Measurements from ENCODE around the gene ABCC8.

The ABCC8 gene

DNA sequence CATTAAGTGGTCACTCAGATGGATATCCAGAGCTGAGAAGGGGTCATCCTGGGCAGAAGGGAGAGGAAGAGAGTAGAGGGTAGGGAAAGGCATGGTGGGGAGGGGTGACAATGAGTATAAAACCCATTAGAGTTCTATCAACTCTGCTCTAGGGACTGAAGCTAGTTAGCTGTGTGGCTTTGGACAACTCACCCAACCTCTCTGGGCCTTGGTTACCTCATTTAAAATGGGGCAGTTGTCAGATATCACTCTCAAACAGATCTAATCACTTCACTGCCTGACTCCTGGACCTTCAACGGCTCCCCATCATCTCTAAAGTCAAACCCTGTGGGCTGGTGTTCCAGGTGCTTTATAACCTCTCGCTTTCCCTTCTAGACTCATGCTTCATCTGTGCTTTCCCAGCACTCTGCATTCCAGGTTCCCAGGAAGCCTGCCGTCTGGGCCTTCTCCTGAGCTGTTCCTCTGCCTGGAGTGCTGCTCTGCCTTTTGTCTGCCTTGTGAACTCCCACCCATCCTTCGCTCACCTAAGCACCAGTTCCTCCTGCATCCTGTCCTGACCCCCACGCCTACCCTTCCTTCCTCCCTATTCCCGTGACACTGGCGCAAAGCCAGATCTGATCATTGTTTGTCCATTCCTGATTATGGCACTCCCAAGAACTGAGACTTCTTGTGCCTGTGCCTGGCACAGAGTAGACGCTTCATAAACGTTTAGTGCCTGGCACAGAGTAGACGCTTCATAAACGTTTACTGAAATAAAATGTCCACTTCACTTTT is 65.9 kb downstream of the ABCC8 start:
- no peak overlapping the region for H3K9ac ChIP-seq (ENCODE audit: low read depth, low read length)
- H3K4me1 ChIP-seq (ENCODE audit: insufficient read depth, low read length): no peaks in the 10 kb centered on the region
- H3K36me3 ChIP-seq (ENCODE audit: insufficient read depth, low read depth, low read length): no peaks in the 10 kb centered on the region
- H3K4me3 ChIP-seq (ENCODE audit: low read length): no peak overlapping the region
- no peak overlapping the region for H3K27ac ChIP-seq (ENCODE audit: low read length)
- H3K27me3 ChIP-seq (ENCODE audit: insufficient read depth, low read length): peaks cover 8% of the 10 kb centered on the region; the same call in 1 of the 2 replicates
- no peaks in the 10 kb centered on the region for H3K9me3 ChIP-seq (ENCODE audit: insufficient read depth, low read depth, low read length)

DNA sequence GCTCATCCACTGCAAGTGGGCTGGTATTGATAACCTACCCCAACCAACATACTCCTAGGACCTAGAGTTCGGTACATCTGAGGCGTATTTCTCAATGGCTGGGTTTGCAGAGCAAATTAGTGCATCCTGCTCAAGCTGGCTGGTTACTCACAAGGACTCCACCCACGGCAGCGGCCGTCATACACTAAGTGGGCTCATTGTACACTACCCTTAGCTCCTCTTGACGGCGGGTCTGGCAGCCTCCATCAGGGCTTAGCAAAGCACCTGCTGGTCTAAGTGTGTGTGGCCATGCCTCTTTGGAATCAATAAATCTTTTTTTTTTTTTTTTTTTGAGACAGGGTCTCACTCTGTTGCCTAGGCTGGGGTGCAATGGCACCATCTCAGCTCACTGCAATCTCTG is 68.0 kb downstream of the ABCC8 start:
- Histone ChIP-seq H3K4me1 (ENCODE audit: insufficient read depth, low read length) (no peaks in the 10 kb centered on the region), H3K36me3 (ENCODE audit: insufficient read depth, low read depth, low read length) (no peaks in the 10 kb centered on the region), H3K9me3 (ENCODE audit: insufficient read depth, low read depth, low read length) (no peaks in the 10 kb centered on the region), H3K27me3 (ENCODE audit: insufficient read depth, low read length) (peaks cover 5% of the 10 kb centered on the region; the same call in 1 of the 2 replicates), H3K4me3 (ENCODE audit: low read length) (no peak overlapping the region), H3K9ac (ENCODE audit: low read depth, low read length) (no peak overlapping the region), H3K27ac (ENCODE audit: low read length) (no peak overlapping the region)

DNA sequence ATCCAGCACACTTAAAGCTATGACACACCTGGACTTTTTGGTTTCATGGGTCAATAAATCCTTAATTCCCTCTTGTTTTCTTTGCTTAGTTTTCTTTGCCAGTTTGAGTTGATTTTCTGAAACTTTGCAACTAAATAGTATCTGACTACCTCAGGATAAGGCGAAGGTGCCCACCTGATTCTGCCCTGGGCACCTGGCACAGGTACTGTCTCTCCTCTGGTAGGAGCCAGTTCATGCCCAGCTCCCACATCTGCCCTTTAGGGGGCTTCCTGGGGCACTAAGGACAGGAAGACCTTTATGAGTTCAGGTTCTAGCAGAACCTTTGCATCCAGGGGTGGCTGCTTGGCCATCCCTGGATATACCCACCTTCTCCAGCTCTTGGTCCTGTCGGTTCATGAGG is 68.6 kb downstream of the ABCC8 start:
- no peaks in the 10 kb centered on the region for H3K9me3 ChIP-seq (ENCODE audit: insufficient read depth, low read depth, low read length)
- H3K27me3 ChIP-seq (ENCODE audit: insufficient read depth, low read length): no peaks in the 10 kb centered on the region
- H3K4me1 ChIP-seq (ENCODE audit: insufficient read depth, low read length): no peaks in the 10 kb centered on the region
- H3K27ac ChIP-seq (ENCODE audit: low read length): no peak overlapping the region
- H3K36me3 ChIP-seq (ENCODE audit: insufficient read depth, low read depth, low read length): no peaks in the 10 kb centered on the region
- H3K9ac ChIP-seq (ENCODE audit: low read depth, low read length): no peak overlapping the region
- H3K4me3 ChIP-seq (ENCODE audit: low read length): no peak overlapping the region

DNA sequence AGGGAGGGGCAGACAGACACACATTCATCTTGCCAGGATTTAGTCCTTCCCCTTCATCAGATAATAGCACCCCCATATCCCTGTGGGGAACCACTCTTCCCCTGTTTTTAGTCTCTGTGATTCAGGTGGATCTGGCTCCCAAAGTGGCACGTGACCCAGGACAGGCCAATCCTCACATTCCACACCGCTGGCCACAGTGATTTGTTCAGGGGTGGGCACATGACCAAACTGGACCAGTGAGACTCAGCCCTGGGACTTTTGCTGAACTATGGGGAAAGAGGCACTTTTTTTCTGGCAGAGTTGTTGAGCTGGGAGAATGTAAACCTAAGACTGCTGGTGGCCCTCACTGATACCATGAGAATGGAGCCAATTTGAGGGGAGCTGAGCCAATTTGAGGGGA is 69.1 kb downstream of the ABCC8 start:
- Histone ChIP-seq H3K27me3 (ENCODE audit: insufficient read depth, low read length) (no peaks in the 10 kb centered on the region), H3K4me3 (ENCODE audit: low read length) (no peak overlapping the region), H3K36me3 (ENCODE audit: insufficient read depth, low read depth, low read length) (no peaks in the 10 kb centered on the region), H3K9ac (ENCODE audit: low read depth, low read length) (no peak overlapping the region), H3K4me1 (ENCODE audit: insufficient read depth, low read length) (no peaks in the 10 kb centered on the region), H3K27ac (ENCODE audit: low read length) (no peak overlapping the region), H3K9me3 (ENCODE audit: insufficient read depth, low read depth, low read length) (no peaks in the 10 kb centered on the region)

DNA sequence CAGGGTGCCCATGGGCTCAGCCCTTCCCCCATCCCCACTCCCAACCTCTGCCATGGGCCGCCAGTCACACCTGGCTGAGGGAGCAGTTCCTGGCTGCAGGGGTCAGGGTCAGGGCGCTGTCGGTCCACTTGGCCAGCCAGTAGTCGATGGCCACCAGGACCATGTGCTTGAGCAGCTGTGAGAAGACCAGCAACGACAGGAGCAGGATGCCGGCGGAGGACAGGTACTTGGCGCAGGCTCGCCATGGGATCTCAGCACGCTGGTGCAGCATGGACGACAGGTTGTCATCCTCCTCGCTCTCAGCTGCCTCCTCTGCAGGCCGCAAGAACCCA is 69.9 kb downstream of the ABCC8 start:
- no peak overlapping the region for H3K27ac ChIP-seq (ENCODE audit: low read length)

DNA sequence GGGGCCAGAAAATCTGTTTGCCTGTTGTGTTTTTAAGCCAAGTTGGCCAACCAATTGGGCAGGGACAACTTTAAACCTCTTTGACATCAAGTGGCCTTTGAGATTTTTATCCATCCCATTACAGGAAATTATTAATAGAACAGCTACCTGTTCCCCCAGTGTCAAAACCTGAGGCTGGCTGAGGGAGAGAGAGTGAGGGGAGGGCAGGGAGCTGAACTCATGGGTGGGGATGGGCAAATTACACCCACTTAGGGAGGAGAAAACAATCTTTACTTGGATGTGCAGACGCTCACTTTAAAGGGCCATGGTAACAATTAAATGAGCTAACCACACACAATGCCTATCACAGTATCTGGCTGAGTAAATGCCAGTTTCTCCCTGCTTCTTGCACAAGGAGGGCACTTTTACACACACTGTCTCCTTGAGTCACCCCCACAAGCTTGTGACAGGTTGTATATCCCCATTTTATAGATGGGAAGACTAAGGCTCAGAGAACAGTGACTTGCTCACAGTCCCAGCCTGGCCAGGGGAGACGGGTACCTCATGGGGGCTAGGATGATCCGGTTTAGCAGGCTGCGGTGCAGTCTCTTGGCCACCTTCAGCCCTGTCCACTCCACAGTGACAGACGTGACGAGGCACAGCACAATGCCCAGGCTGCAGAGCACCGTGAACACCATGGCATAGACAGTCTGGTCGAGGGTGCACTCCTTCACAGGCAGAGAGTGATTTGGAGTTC is 70.4 kb downstream of the ABCC8 start:
- Histone ChIP-seq H3K4me3 (ENCODE audit: low read length) (no peak overlapping the region), H3K9ac (ENCODE audit: low read depth, low read length) (no peak overlapping the region), H3K27ac (ENCODE audit: low read length) (no peak overlapping the region), H3K9me3 (ENCODE audit: insufficient read depth, low read depth, low read length) (no peaks in the 10 kb centered on the region), H3K27me3 (ENCODE audit: insufficient read depth, low read length) (no peaks in the 10 kb centered on the region), H3K4me1 (ENCODE audit: insufficient read depth, low read length) (no peaks in the 10 kb centered on the region), H3K36me3 (ENCODE audit: insufficient read depth, low read depth, low read length) (no peaks in the 10 kb centered on the region)

More for the DNA sequence above, 69.9 kb downstream of the ABCC8 start:
- Histone ChIP-seq H3K9ac (ENCODE audit: low read depth, low read length) (no peak overlapping the region), H3K4me3 (ENCODE audit: low read length) (no peak overlapping the region), H3K4me1 (ENCODE audit: insufficient read depth, low read length) (no peaks in the 10 kb centered on the region), H3K27me3 (ENCODE audit: insufficient read depth, low read length) (no peaks in the 10 kb centered on the region), H3K9me3 (ENCODE audit: insufficient read depth, low read depth, low read length) (no peaks in the 10 kb centered on the region), H3K36me3 (ENCODE audit: insufficient read depth, low read depth, low read length) (no peaks in the 10 kb centered on the region)

DNA sequence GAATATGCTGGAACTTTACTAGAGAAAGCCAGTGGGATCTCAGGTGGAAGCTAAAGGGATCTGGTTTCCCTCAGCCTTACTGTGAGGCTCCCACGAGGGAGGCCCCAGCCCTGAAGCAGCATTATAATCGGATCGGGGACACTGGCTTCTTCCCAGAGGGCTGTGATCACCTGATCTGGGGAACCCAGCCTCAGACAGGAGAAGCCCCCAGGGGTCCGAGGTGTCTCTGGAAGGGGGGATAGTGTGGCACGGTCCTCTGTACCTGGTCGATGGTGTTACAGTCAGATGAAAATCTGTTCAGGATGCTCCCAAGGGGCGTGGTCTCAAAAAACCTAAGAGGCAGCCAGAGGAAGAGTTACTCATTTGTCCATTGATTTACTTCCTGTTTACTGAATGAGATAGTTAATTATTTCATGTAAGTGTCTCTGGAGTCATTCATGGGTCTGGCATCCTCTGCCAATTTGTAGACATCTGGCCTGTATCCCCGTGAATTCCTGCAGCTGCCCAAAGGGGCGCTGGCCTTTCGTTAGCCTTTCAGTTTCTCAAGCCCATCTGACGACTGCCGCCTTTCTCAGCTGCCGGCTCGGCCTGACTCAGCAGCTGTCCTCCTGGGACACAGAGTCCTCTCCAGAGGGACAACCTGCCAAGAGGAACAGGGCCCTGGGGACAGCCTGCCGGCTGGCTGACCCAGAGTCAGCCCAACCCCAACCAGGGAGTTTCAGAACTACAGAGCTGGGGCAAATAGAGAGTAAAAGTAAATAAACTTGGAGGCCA is 71.2 kb downstream of the ABCC8 start:
- H3K27me3 ChIP-seq (ENCODE audit: insufficient read depth, low read length): no peaks in the 10 kb centered on the region
- no peak overlapping the region for H3K9ac ChIP-seq (ENCODE audit: low read depth, low read length)
- H3K4me3 ChIP-seq (ENCODE audit: low read length): no peak overlapping the region
- no peaks in the 10 kb centered on the region for H3K4me1 ChIP-seq (ENCODE audit: insufficient read depth, low read length)
- H3K36me3 ChIP-seq (ENCODE audit: insufficient read depth, low read depth, low read length): no peaks in the 10 kb centered on the region
- H3K27ac ChIP-seq (ENCODE audit: low read length): no peak overlapping the region
- no peaks in the 10 kb centered on the region for H3K9me3 ChIP-seq (ENCODE audit: insufficient read depth, low read depth, low read length)

DNA sequence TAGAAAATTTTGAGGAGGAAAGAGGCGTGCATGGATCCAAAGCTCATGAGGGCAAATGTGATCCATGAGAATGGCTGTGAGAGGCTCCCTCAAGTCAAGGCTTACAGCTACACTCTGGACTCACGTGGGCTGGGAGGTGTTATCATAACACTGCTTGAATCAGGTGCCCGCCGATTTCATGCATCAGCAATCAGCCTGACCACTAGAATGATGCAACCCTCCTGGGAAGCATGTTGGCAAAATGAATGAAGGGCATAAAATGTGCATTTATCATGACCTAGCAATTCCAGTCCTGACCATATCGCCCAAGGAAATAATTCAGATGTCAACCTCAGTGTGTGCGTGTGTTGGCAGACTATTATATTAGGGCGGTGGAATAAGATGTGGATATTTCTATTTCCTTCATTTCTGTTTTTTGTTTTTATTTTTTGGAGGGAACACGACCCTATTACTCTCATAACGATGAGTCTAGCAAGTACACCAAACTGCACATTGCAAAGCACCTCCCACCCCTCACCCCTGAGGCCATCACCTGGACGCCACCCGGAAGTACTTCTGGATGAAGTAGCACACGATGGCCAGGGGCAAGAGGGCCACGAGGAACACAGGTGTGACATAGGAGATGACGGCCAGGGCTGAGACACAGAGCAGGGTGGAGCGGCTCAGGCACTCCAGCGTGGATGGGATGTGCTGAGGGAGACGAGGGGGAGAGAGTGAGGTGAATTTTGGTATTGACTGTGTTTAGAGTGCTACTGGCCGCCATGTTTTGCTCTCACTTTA is 72.5 kb downstream of the ABCC8 start:
- Histone ChIP-seq H3K27ac (ENCODE audit: low read length) (no peak overlapping the region), H3K36me3 (ENCODE audit: insufficient read depth, low read depth, low read length) (no peaks in the 10 kb centered on the region), H3K9me3 (ENCODE audit: insufficient read depth, low read depth, low read length) (no peaks in the 10 kb centered on the region), H3K4me3 (ENCODE audit: low read length) (no peak overlapping the region), H3K4me1 (ENCODE audit: insufficient read depth, low read length) (no peaks in the 10 kb centered on the region), H3K9ac (ENCODE audit: low read depth, low read length) (no peak overlapping the region), H3K27me3 (ENCODE audit: insufficient read depth, low read length) (no peaks in the 10 kb centered on the region)

DNA sequence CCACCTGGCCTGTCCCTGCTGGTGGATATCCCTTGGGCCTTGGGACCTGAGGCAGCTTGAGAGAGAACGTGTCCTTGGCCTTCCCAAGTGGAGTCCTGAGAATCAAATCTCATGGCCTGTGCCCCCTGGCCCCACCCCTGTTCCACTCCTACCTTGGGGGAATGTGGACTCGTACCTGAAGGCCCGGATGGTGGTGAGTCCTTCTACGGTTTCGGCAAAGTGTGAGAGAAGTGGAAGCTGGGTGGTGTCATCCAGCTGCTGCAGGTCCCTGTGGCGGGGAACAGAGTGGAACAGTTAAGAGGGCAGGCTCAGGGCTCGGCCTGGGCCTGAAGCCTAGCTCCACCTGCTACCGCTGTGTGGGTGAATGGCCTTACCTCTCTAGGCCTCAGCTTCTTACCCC is 74.2 kb downstream of the ABCC8 start:
- H3K27ac ChIP-seq (ENCODE audit: low read length): no peak overlapping the region
- no peaks in the 10 kb centered on the region for H3K9me3 ChIP-seq (ENCODE audit: insufficient read depth, low read depth, low read length)
- H3K9ac ChIP-seq (ENCODE audit: low read depth, low read length): no peak overlapping the region
- H3K27me3 ChIP-seq (ENCODE audit: insufficient read depth, low read length): no peaks in the 10 kb centered on the region
- no peak overlapping the region for H3K4me3 ChIP-seq (ENCODE audit: low read length)
- H3K36me3 ChIP-seq (ENCODE audit: insufficient read depth, low read depth, low read length): no peaks in the 10 kb centered on the region
- no peaks in the 10 kb centered on the region for H3K4me1 ChIP-seq (ENCODE audit: insufficient read depth, low read length)

DNA sequence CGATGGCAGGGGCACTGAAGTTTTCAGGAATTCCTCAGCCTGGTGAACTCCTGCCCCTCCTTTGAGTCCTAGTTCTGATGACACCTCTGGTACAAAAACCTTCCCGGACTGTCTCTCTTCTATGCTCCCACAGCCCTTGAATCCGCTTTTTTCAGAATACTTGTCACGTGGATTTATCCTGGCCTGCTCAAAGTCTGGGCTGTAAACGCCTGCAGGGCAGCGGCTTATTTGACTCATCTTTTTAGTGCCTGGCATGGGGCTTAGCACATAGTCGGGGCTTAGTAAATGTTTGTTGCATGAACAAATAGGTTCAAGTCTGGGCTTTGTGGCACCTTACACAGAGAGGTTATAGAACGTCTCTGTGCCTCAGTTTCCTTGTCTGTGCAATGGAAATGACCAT is 74.8 kb downstream of the ABCC8 start:
- H3K4me3 ChIP-seq (ENCODE audit: low read length): no peak overlapping the region
- H3K27ac ChIP-seq (ENCODE audit: low read length): no peak overlapping the region

DNA sequence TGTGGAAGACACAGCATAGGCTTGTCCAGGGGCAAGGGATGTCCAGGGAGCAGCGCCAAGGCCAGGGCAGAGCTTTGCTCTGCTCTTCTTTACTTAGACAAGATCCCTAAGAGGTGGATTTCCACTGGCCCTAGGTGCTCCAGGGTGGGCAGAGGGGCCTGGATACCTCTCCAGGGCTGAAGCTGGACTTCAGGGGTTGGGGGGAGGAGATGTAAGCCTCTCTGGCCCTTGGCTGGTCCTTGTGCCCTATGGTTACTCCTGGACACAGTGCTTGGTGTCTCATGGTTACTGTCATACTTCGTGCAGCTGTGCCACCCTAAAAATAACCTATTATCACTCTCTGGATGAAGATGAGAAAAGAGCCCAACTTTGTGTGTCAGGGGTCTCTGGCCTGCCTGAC is 75.3 kb downstream of the ABCC8 start:
- Histone ChIP-seq H3K4me1 (ENCODE audit: insufficient read depth, low read length) (no peaks in the 10 kb centered on the region), H3K27me3 (ENCODE audit: insufficient read depth, low read length) (no peaks in the 10 kb centered on the region), H3K4me3 (ENCODE audit: low read length) (no peak overlapping the region), H3K27ac (ENCODE audit: low read length) (no peak overlapping the region), H3K36me3 (ENCODE audit: insufficient read depth, low read depth, low read length) (no peaks in the 10 kb centered on the region), H3K9ac (ENCODE audit: low read depth, low read length) (no peak overlapping the region), H3K9me3 (ENCODE audit: insufficient read depth, low read depth, low read length) (no peaks in the 10 kb centered on the region)

More for the DNA sequence above, 74.8 kb downstream of the ABCC8 start:
- Histone ChIP-seq H3K4me1 (ENCODE audit: insufficient read depth, low read length) (no peaks in the 10 kb centered on the region), H3K27me3 (ENCODE audit: insufficient read depth, low read length) (no peaks in the 10 kb centered on the region), H3K9ac (ENCODE audit: low read depth, low read length) (no peak overlapping the region), H3K36me3 (ENCODE audit: insufficient read depth, low read depth, low read length) (no peaks in the 10 kb centered on the region), H3K9me3 (ENCODE audit: insufficient read depth, low read depth, low read length) (no peaks in the 10 kb centered on the region)

Measured in iPS-20b (cell line).